A549 (cell line): Measurements from ENCODE around the gene WDR20. TPM values are rescaled to one million over a fixed set of nuclear protein-coding genes. Genes with fewer than 3 reads are reported as not detected.

Experiments
- ATAC-seq, 2 experiments: fragments of 200-7000 bp in 1 of 2; fragments of >200 bp in 1 of 2; cut with Nextera tagmentation in 1 of 2; cut with Tn5 transposase in 1 of 2; 3 replicates each; pipeline versions ENCODE4 v1.8.0 to v1.9.1; 2018 to 2020; ENCODE audit warnings: mild to moderate bottlenecking in 1 of 2, moderate library complexity in 1 of 2
- CTCF ChIA-PET: fragments of 300-600 bp; sonication (Branson Sonifier 250); formaldehyde crosslinking; extraction: SDS; loops from one replicate; lab custom pipeline; 2021; ENCODE audit warnings: antibody characterized with exemption, inconsistent platforms; lab: Yijun Ruan, JAX
- POLR2A ChIA-PET: fragments of 350-600 bp; formaldehyde crosslinking; extraction: SDS; loops from one replicate; lab custom pipeline; 2021; ENCODE audit warnings: antibody characterized with exemption, inconsistent platforms; lab: Yijun Ruan, JAX
- DNase-seq, 2 experiments: peaks; one replicate each; pipeline versions ENCODE4 v3.0.0 to v3.0.0-alpha.2; 2011 to 2016; ENCODE audit warnings: low read depth in 1 of 2, low spot score in 1 of 2
- FAIRE-seq: peaks from 2 replicates; lab custom pipeline; 2011; peaks lifted over from hg19 to GRCh38; lab: Jason Lieb, UNC
- H3K27ac ChIP-seq, 2 experiments: fragments of >200 bp; sonication (Bioruptor Twin); formaldehyde crosslinking; 3 replicates each; pipeline ENCODE4 v1.5.1; 2016 to 2017
- H3K4me1 ChIP-seq: fragments of >200 bp; sonication (Bioruptor Twin); formaldehyde crosslinking; 3 replicates; pipeline ENCODE4 v1.6.1; 2016
- H3K4me2 ChIP-seq: fragments of >200 bp; sonication (Bioruptor Twin); formaldehyde crosslinking; 3 replicates; pipeline ENCODE4 v1.6.1; 2016
- H3K4me3 ChIP-seq: fragments of >200 bp; sonication (Bioruptor Twin); formaldehyde crosslinking; 3 replicates; pipeline ENCODE4 v1.5.1; 2016
- H3K9me3 ChIP-seq: fragments of >200 bp; sonication (Bioruptor Twin); formaldehyde crosslinking; 3 replicates; pipeline ENCODE4 v1.6.1; 2016
- BCL3 ChIP-seq: fragments of >200 bp; sonication (Bioruptor Twin); formaldehyde crosslinking; IDR thresholded peaks from 3 replicates; pipeline ENCODE4 v1.6.1; 2016
- CBX8 ChIP-seq: fragments of 200-600 bp; sonication (generic); IDR thresholded peaks from 2 replicates; pipeline ENCODE4 v1.6.1; 2016
- CHD4 ChIP-seq: fragments of 200-600 bp; sonication (generic); IDR thresholded peaks from 2 replicates; pipeline ENCODE4 v1.6.1; 2016; ENCODE audit warnings: antibody characterized with exemption, mild to moderate bottlenecking, borderline replicate concordance
- CTCF ChIP-seq: fragments of >200 bp; sonication (Bioruptor Twin); formaldehyde crosslinking; IDR thresholded peaks from 3 replicates; pipeline ENCODE4 v1.5.1; 2016
- EHMT2 ChIP-seq: fragments of 200-600 bp; sonication (generic); IDR thresholded peaks from 2 replicates; pipeline ENCODE4 v1.6.1; 2016; ENCODE audit warnings: antibody characterized with exemption, low read depth, mild to moderate bottlenecking, moderate library complexity
- ELK1 ChIP-seq: fragments of 150-350 bp; IDR thresholded peaks from 2 replicates; pipeline ENCODE4 v1.6.1; 2014; ENCODE audit warnings: low read depth, mild to moderate bottlenecking, low read length
- GATA3 ChIP-seq: IDR thresholded peaks from 2 replicates; pipeline ENCODE4 v1.6.1; 2012; ENCODE audit warnings: borderline replicate concordance
- HDAC2 ChIP-seq: fragments of 200-600 bp; sonication (generic); IDR thresholded peaks from 2 replicates; pipeline ENCODE4 v1.6.1; 2016
- HOXB5 ChIP-seq: fragments of 250-450 bp; sonication (Bioruptor Pico); IDR thresholded peaks from 2 replicates; pipeline ENCODE4 v1.5.0; 2020; ENCODE audit warnings: mild to moderate bottlenecking, moderate library complexity
- MAX ChIP-seq: IDR thresholded peaks from 2 replicates; pipeline ENCODE4 v1.6.1; 2012
- NPAS2 ChIP-seq: fragments of 250-450 bp; sonication (Bioruptor Pico); IDR thresholded peaks from 2 replicates; pipeline ENCODE4 v1.8.0; 2022; ENCODE audit warnings: mild to moderate bottlenecking, moderate library complexity, borderline replicate concordance
- POLR2AphosphoS2 ChIP-seq: conservative IDR thresholded peaks from 2 replicates; pipeline ENCODE4 v1.6.1; 2012; ENCODE audit warnings: low read length, improper control_type of control experiment, inconsistent platforms
- RAD21 ChIP-seq, 2 experiments: fragments of >200 bp in 1 of 2; sonication (Bioruptor Twin) in 1 of 2; formaldehyde crosslinking in 1 of 2; IDR thresholded peaks in 1 of 2; conservative IDR thresholded peaks in 1 of 2; 2 replicates in 1 of 2; 3 replicates in 1 of 2; pipeline ENCODE4 v1.6.1; 2012 to 2018; ENCODE audit warnings: inconsistent platforms in 1 of 2
- RARB ChIP-seq: fragments of 250-450 bp; sonication (Bioruptor Pico); IDR thresholded peaks from 2 replicates; pipeline ENCODE4 v1.8.0; 2021; ENCODE audit warnings: mild to moderate bottlenecking, moderate library complexity
- RCOR1 ChIP-seq: fragments of 150-350 bp; IDR thresholded peaks from 2 replicates; pipeline ENCODE4 v1.6.1; 2014; ENCODE audit warnings: antibody characterized with exemption, low read length, low read depth
- SMC3 ChIP-seq: fragments of >200 bp; sonication (Bioruptor Twin); formaldehyde crosslinking; IDR thresholded peaks from 3 replicates; pipeline ENCODE4 v1.6.1; 2018; ENCODE audit warnings: inconsistent platforms
- SREBF2 ChIP-seq: fragments of 450-650 bp; IDR thresholded peaks from 2 replicates; pipeline ENCODE4 v1.6.1; 2014; ENCODE audit warnings: mild to moderate bottlenecking, moderate library complexity
- TP53 ChIP-seq: fragments of 250-450 bp; sonication (Bioruptor Pico); IDR thresholded peaks from 2 replicates; pipeline ENCODE4 v1.5.0; 2021; ENCODE audit warnings: mild to moderate bottlenecking, moderate library complexity
- ZFP36 ChIP-seq: fragments of 450-650 bp; IDR thresholded peaks from 2 replicates; pipeline ENCODE4 v1.6.1; 2014; ENCODE audit warnings: borderline replicate concordance; ENCODE audit not compliant: partially characterized antibody
- WGBS: methylation state at CpG from one replicate; pipeline ENCODE4 v1.1.6; 2017; ENCODE audit errors: missing lambda C conversion rate; 5-methylcytosine and 5-hydroxymethylcytosine counted together
- polyA plus RNA-seq, 4 experiments: library from polyadenylated mRNA; depleted of rRNA in 3 of 4; stranded (reverse); fragments of >200 nt; fragmentation: RNase III in 1 of 4; extraction: RNeasy Plus Mini Kit Qiagen cat#74134 plus additional on column Dnase treatment in 1 of 4; gene quantifications; 2 replicates in 3 of 4; 3 replicates in 1 of 4; pipeline ENCODE4 v1.2.3, GENCODE V29; 2011 to 2017
- TF ChIP-seq, protein P1 (sequence below): fragments of 250-450 bp; sonication (Bioruptor Pico); IDR thresholded peaks from 2 replicates; pipeline ENCODE4 v1.5.0; 2021; ENCODE audit warnings: mild to moderate bottlenecking, moderate library complexity, borderline replicate concordance
- TF ChIP-seq, protein P2 (sequence below): IDR thresholded peaks from 2 replicates; pipeline ENCODE4 v1.6.1; 2012; ENCODE audit warnings: low read depth, borderline replicate concordance

The WDR20 gene
- polyA plus RNA-seq, 2 of the 4 experiments (the other 2 are of a cell fraction): 19.5 to 20.6 TPM

DNA sequence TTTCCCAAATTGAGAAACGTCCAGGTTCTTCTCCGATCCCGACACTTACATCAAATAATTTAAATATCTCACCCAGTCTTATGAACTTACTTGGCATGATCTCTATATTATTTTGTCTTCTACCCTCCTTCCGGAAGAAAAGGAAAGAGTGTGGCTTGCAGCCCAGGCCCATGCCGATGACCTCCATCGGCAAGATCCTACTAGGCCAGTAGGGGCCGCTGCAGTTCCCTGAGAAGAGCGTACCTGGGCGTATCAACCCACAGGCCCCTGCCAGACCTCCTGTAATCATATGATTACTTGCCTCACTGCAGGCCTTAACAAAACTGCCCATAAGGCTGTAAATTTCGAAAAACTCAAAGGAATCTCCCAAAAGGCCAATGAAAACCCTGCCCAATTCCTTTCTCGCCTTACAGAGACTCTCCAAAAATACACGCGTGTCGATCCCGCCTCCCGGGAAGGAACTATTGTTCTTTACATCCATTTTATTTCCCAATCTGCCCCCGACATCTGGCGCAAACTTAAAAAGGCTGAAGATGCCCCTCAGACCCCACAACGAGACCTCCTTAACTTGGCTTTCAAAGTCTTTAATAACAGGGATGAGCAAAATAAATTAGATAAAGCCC lies 95.7 kb downstream of the WDR20 start:
- H3K27ac ChIP-seq: peak overlapping the region; percentile 61 to 76
- FAIRE-seq: peak; percentile 88

GRCh38 chr14:102236026-102236425 lies 96.3 kb downstream of the WDR20 start:
- Histone ChIP-seq H3K4me2 (no peak overlapping the region), H3K4me3 (no peak overlapping the region), H3K4me1 (peaks cover 10% of the 10 kb centered on the region), H3K27ac (peak overlapping the region; percentile 61 to 76), H3K9me3 (no peaks in the 10 kb centered on the region)
- FAIRE-seq (no peak), DNase-seq (no peak), ATAC-seq (no peak; a peak in 1 of 6 replicates)
- POLR2A ChIA-PET: no interaction called here
- 94% methylated on average over 12 of the region's 12 CpGs for WGBS
- CTCF ChIA-PET: interaction anchor here (0.6 to 4.8 kb wide), 11 partner anchors 10 to 87 kb away, joined by 3 to 83 read pairs (median 4); partner anchors contain the start of gene ZNF839
- TF ChIP-seq EHMT2 (no peak), HDAC2 (no peak), ELK1 (no peak), GATA3 (no peak), CHD4 (no peak), CTCF (no peak), HOXB5 (CRISPR knock-in tag) (no peak), TP53 (no peak), ZFP36 (no peak), RCOR1 (no peak), CBX8 (no peak), BCL3 (no peak)
- TF ChIP-seq, protein P1, sequence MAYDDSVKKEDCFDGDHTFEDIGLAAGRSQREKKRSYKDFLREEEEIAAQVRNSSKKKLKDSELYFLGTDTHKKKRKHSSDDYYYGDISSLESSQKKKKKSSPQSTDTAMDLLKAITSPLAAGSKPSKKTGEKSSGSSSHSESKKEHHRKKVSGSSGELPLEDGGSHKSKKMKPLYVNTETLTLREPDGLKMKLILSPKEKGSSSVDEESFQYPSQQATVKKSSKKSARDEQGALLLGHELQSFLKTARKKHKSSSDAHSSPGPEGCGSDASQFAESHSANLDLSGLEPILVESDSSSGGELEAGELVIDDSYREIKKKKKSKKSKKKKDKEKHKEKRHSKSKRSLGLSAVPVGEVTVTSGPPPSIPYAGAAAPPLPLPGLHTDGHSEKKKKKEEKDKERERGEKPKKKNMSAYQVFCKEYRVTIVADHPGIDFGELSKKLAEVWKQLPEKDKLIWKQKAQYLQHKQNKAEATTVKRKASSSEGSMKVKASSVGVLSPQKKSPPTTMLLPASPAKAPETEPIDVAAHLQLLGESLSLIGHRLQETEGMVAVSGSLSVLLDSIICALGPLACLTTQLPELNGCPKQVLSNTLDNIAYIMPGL (CRISPR knock-in tag): no peak
- TF ChIP-seq, protein P2, sequence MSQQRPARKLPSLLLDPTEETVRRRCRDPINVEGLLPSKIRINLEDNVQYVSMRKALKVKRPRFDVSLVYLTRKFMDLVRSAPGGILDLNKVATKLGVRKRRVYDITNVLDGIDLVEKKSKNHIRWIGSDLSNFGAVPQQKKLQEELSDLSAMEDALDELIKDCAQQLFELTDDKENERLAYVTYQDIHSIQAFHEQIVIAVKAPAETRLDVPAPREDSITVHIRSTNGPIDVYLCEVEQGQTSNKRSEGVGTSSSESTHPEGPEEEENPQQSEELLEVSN: no peak

More for the DNA sequence above, 95.7 kb downstream of the WDR20 start:
- no peaks in the 10 kb centered on the region for H3K9me3 ChIP-seq
- peaks cover 10% of the 10 kb centered on the region for H3K4me1 ChIP-seq
- TF ChIP-seq SREBF2: no peak
- no peak for TF ChIP-seq ELK1
- TF ChIP-seq RCOR1: no peak
- no peak for TF ChIP-seq RARB (CRISPR knock-in tag)
- peak; percentile 92 for TF ChIP-seq CTCF
- no peak for TF ChIP-seq POLR2AphosphoS2
- TF ChIP-seq SMC3: peak; percentile 95
- TF ChIP-seq NPAS2 (CRISPR knock-in tag): no peak
- peak; percentile 54; the same call in 1 of the 2 replicates for TF ChIP-seq MAX
- peak; percentile 93 to 96 for TF ChIP-seq RAD21 (conservative IDR thresholded peaks at IDR 0.05 in 1 of 2, IDR thresholded peaks at IDR 0.05 in 1 of 2)
- no peak for TF ChIP-seq HDAC2
- ChIA-PET CTCF (interaction anchor here (0.6 to 4.8 kb wide), 10 partner anchors 10 to 87 kb away, joined by 3 to 83 read pairs (median 4); partner anchors contain the start of gene ZNF839), POLR2A (no interaction called here)
- DNase-seq (peak; percentile 85 to 97), ATAC-seq (peak; percentile 91 to 98)
- H3K4me2 ChIP-seq: peak overlapping the region; percentile 49
- 42% methylated on average over 19 of the region's 19 CpGs for WGBS
- H3K4me3 ChIP-seq: no peak overlapping the region
